ENCODE results near the gene LBHD2. TPM values are rescaled to one million over a fixed set of nuclear protein-coding genes. Genes with fewer than 3 reads are reported as not detected.

The LBHD2 gene
- total RNA-seq, 1 donor from 2014 or later = not detected

- DNase-seq (ENCODE audit: low read depth, low spot score) = no peak
Measured at GRCh38 chr14:103130017-103130764, 46.2 kb downstream of the LBHD2 start.

- DNase-seq (ENCODE audit: low read depth, low spot score) = no peak
Measured at GRCh38 chr14:103130965-103131364, 47.0 kb downstream of the LBHD2 start.

- DNase-seq (ENCODE audit: low read depth, low spot score) = no peak
Measured at GRCh38 chr14:103131580-103131979, 47.6 kb downstream of the LBHD2 start.

- no peak for DNase-seq (ENCODE audit: low read depth, low spot score)
Measured at GRCh38 chr14:103132381-103133209, 48.6 kb downstream of the LBHD2 start.

GRCh38 chr14:103133210-103134140 lies 49.5 kb downstream of the LBHD2 start:
- no peak for DNase-seq (ENCODE audit: low read depth, low spot score)

GRCh38 chr14:103134405-103134804 lies 50.4 kb downstream of the LBHD2 start:
- DNase-seq (ENCODE audit: low read depth, low spot score) = no peak

GRCh38 chr14:103134919-103135318 lies 50.9 kb downstream of the LBHD2 start:
- no peak for DNase-seq (ENCODE audit: low read depth, low spot score)

- DNase-seq (ENCODE audit: low read depth, low spot score) = no peak
Measured at GRCh38 chr14:103135333-103136260, 51.6 kb downstream of the LBHD2 start.

GRCh38 chr14:103136388-103137271 lies 52.6 kb downstream of the LBHD2 start:
- no peak for DNase-seq (ENCODE audit: low read depth, low spot score)

- DNase-seq (ENCODE audit: low read depth, low spot score) = no peak
Measured at GRCh38 chr14:103137689-103138300, 53.8 kb downstream of the LBHD2 start.

GRCh38 chr14:103138301-103139131 lies 54.5 kb downstream of the LBHD2 start:
- no peak for DNase-seq (ENCODE audit: low read depth, low spot score)

GRCh38 chr14:103139132-103140025 lies 55.4 kb downstream of the LBHD2 start:
- no peak for DNase-seq (ENCODE audit: low read depth, low spot score)

Other genes starting within 250 kb of the LBHD2 start
- gene AMN, start 161.5 kb upstream of the LBHD2 start, total RNA-seq = 0.13 TPM in 1 of 2 replicates, not detected in the other
- 113 and 121 TPM in 2 replicates for gene CDC42BPB, start 26.7 kb upstream of the LBHD2 start, total RNA-seq
- gene EXOC3L4, start 10.5 kb downstream of the LBHD2 start, total RNA-seq = not detected in 2 replicates
- 23.2 and 25.3 TPM in 2 replicates for gene TNFAIP2, start 39.3 kb downstream of the LBHD2 start, total RNA-seq

All from pulmonary artery endothelial cell (primary cell).